M059J (cell line): ENCODE data around the gene C6orf89. TPM values are rescaled to one million over a fixed set of nuclear protein-coding genes. Genes with fewer than 3 reads are reported as not detected.
"Not testable (repeated sequence)": the region's sequence is repeated elsewhere in the genome, so short reads cannot be mapped to it uniquely, and the experiment has no call there.

Experiments
- DNase-seq: peaks from one replicate; pipeline ENCODE4 v3.0.0-alpha.2; 2012; ENCODE audit warnings: low read depth
- total RNA-seq: library from RNA; depleted of rRNA; stranded (reverse); fragments of >200 nt; shearing (Covaris generic); gene quantifications from 2 replicates; pipeline ENCODE4 v1.2.3, GENCODE V29; 2014

The C6orf89 gene
- total RNA-seq, 1 experiment from 2014 or later, result 91.1 TPM

DNA sequence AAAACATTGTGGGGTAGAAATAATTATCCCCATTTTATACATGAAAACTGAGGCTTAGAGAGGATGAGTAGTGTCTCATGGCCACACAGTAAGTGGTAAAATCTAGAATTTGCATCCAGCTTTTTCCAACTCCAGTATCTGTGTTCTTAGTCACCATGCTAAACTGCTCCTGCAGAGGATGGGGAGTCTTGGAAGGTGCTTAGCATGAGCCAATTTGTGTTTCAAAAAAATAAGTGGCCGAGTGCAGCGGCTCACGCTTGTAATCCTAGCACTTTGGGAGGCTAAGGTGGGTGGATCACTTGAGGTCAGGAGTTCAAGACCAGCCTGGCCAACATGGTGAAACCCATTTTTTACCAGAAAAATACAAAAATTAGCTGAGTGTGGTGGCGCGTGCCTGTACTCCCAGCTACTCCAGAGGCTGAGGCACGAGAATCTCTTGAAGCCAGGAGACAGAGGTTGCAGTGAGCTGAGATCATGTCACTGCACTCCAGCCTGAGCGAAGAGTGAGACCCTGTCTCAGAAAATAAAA, 2.4 kb downstream of the C6orf89 start:
- DNase-seq, result no peak

DNA sequence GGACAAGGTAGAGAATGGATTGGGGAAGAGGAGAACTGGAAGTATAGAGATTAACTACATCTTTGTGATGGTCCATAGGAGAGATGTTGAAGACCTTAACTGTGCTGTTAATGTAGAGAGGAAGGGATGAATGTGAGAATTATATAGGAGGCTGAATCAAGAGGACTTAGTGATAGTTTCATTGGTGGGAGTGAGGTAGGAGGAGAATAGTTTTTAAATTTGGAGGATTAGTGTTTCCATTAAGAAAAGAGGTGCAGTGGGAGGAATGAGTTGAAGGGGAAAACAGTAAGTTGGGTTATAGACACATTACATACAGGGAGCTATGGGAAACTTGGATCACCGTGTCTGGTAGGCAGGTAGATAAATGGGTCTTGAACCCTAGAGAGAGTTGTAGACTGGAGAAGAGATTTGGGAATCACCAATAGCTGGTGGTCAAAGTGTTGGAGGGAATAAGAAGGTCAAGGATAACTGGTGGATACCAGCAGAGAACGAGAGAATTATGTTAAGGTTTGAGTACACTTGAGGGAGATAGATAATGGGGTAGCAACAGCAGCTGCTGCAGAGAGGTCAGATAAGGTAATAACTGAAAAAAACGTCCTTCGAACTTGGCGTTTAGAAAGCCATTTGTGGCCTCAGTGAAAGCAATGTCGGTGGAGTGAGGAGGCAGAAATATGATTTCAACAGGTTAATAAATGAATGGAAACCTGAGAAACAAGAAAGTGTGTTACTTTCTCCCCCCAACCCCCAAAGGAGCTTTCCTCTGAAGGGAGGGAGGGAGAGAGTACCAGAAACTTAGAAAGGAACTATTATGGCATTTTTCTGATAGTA, 3.1 kb downstream of the C6orf89 start:
- no peak for DNase-seq

DNA sequence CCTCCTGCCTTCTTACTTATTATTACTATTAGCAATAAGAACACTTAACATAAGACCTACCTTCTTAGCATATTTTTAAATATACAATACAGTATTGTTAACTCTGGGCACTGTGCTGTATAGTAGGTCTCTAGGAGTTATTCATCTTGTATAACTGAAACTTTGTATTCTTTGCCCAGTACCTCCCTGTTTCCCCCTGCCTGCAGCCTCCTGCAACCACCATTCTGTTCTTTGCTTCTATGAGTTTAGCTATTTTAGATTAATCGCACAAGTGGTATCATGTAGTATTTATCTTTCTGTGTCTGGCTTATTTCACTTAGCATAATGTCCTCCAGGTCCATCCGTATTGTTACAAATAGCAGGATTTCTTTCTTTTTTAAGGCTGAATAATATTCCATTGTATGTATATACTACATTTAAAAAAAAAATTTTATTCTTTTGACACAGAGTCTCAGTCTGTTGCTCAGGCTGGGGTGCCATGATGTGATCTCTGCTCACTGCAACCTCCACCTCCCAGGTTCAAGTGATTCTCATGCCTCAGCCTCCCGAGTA, 4.4 kb downstream of the C6orf89 start:
- no peak for DNase-seq

DNA sequence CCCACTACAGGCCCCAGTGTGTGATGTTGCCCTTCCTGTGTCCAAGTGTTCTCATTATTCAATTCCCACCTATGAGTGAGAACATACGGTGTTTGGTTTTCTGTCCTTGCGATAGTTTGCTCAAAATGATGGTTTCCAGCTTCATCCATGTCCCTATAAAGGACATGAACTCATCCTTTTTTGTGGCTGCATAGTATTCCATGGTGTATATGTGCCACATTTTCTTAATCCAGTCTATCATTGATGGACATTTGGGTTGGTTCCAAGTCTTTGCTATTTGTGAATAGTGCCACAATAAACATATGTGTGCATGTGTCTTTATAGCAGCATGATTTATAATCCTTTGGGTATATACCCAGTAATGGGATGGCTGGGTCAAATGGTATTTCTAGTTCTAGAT, 5.4 kb downstream of the C6orf89 start:
- DNase-seq, result not testable (repeated sequence)

DNA sequence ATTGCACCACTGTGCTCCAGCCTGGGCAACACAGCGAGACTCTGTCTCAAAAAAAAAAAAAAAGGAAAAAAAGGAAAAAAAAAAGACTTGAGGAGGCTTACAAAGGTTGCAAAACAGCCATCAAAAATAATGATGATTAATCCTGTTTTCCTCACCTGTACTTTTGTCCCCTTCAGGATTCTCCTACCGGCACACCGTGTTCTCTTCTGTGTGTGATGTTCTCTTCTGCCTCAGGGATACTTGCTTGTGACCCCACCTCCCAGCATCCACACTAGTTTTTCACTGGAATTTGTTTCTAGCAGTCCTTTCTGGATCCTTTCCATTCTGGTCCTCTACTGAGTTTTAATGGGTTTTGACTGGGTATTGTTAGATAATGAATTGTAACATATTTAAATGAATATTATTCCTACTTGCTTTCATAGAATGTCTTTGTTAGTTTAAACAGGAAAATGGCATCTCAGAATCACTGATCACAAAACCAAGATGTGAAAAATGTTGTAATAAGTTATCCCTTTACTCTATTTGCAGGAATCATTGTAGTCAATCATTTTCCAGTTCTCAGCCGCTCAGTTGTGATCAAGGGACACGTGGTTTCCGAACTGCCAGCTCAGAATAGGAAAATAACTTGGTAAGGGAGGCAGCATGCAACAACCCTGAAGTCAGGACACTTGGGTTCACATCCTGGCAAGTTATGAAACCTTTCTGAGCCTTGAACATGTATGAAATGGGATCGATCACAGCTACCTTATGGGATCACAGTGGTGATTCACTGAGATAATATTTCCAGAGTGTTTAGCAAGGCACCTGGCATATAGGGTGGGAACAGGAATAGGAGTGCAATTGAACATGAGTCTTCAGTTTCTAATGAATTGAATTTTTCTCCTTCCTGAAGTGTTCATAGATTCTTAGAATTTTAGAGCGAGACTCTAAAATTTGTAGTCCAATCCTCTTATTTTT, 8.5 kb downstream of the C6orf89 start:
- DNase-seq, result no peak

DNA sequence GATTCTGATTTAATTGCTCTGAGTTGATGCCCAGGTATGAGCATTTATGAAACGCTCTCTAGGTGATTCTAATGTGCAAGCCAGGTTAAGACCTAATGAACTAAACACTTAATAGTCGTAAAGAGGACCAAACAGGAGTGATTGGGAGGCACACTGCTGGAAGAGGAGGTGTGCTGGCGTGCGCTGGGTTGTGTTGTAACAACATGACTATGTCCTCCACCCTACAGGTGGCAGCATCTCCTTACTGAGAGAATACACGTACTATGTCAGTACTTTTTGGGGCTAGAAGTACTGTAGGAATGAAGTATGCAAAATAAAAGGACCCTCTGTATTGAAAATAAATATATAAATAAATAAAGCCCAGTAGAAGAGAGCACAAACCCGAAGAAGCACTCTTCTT, 11.9 kb downstream of the C6orf89 start:
- peak; percentile 29 for DNase-seq

DNA sequence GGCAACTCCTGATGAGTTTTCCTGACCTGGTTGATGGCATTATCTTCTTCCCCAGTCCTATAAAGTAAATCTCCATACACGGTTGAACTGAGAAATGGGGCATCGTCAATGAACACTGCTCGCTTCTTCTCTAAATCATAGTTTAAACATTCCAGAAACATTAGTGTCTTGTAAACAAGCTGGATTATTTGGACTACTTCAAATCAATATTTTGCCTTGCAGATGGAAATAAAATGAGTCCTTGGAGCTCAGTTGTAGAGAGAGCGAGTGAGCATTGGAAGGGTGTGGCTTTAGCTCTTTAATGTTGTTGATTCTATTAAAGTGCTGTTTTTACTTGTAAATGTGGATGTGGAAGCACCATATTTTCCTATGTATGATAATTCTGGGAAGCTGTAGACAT, 18.4 kb downstream of the C6orf89 start:
- DNase-seq, result no peak

DNA sequence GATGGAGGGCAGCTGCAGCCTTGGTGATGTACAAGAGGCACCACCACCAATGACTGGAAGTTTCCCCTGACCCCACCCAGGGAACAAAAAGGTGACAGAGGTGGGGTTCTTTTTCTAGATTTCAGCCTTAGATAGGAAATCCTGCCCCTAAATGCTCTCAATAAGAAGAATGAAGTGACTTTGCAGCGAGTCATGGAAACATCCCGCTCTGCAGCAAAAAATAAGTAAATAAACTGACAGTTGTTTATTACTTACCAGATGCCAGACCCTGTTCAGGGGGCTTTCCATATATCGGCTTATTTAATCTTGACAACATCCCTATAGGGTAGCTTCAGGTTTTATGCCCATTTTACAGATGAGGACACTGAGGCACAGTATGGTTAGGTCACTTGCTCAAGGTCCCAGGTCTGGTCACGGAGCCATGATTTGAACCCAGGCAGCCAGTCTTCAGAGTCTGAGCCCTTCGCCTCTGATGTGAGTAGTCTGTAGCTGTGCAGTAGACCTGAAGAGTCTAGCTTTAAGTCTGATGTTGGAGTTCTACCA, 19.2 kb downstream of the C6orf89 start:
- no peak for DNase-seq

DNA sequence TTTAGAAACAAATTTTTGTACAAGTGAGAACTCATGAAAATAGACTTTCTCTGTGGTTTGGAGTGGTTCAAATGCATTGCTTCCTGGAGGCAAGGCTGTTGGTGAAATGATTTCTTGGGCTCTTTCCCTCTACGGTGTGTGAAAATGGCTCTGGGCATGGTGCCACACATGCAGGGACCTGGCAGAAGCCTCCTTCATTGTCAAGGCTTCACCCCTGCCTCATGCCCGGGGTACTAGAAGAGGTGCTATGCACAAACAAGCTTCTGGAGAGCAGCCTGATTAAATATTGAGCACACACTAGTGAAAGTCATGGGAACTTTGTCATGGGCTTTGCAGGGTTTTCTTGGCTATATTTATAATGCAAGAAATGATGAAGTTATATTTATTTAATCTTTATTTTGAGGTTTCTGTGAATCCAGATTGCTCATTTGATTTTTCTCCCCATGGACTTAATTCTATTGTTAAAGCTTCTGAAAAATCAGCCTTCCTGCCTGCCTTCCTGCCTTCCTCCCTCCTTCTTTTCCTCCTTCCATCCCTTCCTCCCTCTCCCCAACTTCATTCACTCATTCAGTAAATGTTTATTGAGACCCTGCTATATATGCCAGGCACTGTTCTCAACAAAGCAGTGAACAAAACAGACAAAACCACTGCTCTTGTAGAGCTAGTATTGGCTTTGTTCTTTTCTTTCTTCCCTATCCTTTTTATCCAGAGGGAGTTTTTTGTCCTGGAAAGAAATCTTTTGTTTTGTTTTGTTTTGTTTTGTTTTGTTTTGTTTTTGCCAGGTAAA, 21.0 kb downstream of the C6orf89 start:
- peak; percentile 35 for DNase-seq

DNA sequence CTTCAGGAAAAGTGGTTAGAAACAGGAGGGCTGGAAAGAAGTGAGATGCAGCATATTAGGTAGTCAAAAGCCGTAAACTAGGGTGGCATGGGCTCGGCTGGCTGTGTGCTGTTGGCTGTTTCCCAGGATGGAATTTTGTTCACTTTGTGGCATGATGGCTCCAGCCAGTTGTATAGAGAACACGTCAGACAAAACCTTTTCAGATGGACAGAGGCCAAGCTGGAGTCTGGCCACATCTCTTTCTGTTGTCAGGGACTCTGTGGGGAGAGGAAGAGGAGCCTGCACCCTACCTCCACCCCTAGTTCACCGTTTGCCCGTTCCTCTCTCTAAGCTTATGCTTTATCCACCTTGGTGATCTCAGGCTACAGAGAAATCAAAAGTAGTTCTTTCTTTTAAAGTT, 22.0 kb downstream of the C6orf89 start:
- peak; percentile 98 for DNase-seq

DNA sequence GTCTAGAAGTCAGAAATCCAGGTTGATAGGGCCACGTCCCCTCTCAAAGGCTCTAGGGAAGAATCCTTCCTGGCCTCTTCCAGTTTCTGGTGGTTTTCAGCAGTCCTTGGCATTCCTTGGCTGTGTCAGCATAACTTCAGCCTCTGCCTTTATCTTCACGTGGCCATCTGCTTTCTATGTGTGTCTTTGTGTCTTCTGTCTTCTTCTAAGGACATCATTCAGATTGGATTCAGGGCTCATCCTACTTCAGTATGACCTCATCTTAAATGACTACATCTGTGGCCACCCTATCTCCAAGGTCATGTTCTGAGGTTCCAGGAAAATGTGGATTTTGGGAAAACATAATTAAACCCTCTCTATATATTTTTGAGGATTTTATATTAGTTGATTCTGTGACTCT, 23.0 kb downstream of the C6orf89 start:
- peak; percentile 39 for DNase-seq

DNA sequence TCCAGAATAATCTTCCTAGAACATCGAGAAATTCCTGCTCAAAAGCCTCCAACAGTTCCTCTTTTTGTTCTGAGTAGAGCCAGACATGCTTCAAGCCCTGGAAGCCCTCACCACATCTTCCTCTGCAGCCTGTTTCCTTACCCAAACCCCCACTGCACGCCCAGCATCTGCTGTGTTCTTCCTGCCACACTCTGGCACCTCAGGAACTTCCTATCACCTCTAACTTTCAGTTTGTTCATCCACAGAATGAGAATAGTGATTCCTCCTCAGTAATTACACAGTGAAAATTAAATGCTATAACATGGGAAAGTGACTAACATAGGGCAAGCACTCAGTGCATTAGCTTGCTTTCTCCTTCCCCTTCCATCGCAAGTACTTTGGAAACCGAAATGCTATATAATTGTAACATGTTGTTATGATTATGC, 26.3 kb downstream of the C6orf89 start:
- peak; percentile 21 for DNase-seq

DNA sequence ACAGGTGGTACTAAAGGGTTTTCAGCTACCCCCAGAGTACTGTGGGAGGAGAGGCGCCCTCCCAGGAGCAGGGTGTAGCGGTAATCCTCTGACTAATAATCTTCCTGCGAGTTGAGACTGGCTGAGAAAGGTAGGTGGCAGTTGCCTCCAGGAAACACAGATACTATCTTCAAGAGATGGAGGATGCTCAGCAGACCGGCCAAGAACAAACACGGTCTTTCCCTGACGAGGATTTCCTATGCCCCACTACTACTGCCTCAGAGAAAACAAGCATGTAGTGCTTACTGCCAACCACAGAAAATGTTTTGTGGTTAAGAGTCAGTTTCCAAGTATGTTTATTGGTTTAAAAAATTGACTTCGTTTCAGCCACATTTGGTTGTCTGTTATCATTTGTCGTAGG, 26.8 kb downstream of the C6orf89 start:
- DNase-seq, result peak; percentile 99

DNA sequence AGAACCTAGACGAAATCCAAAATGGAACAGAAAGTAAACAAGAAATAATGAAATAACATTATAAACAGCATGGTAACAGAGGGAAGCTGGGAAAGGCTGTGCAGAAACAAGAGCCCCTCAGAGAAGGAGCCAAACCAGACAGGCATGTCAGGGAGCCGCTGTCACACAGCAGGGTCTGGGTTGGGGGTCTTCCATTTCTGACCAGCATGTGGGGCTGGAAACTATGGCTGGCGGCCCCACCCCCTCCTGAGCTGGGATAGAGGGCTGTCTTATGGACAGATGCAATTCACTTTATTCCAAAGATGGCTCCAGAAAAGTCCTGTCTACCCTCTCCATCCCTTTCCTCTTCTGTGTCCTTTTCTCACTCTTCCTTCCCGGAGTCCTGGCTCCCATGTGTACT, 27.3 kb downstream of the C6orf89 start:
- no peak for DNase-seq

DNA sequence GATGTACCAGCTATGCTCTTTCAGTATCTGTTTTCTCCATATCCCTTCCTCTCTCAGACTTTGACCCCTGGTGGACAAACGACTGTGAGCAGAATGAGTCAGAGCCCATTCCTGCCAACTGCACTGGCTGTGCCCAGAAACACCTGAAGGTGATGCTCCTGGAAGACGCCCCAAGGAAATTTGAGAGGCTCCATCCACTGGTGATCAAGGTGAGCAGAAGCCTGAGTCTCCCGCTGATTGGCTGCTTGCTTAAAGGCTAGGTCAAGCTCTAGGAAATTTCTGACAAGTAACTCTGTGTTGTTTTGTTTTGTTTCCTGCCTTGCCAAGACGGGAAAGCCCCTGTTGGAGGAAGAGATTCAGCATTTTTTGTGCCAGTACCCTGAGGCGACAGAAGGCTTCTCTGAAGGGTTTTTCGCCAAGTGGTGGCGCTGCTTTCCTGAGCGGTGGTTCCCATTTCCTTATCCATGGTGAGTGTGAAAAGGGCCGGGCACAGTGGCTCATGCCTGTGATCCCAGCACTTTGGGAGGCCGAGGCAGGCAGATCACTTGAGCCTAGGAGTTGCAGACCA, 28.6 kb downstream of the C6orf89 start:
- peak; percentile 91 for DNase-seq

DNA sequence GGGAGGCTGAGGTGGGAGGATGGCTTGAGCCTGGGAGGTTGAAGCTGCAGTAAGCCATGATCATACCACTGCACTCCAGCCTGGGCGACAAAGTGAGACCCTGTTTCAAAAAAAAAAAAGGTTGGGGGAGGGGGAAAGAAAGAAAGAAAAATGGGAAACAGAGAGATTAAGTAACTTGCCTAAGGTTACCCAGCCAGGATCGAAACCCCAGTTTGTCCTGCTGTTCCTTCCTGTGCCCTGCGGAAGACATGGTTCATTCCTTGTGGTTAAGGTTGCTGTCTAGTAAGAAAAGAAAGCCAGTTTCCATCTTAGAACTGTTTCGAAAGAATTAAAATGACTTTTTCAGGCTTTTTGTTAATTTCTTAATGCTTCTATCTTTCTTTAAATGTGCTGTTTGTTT, 29.8 kb downstream of the C6orf89 start:
- no peak for DNase-seq

DNA sequence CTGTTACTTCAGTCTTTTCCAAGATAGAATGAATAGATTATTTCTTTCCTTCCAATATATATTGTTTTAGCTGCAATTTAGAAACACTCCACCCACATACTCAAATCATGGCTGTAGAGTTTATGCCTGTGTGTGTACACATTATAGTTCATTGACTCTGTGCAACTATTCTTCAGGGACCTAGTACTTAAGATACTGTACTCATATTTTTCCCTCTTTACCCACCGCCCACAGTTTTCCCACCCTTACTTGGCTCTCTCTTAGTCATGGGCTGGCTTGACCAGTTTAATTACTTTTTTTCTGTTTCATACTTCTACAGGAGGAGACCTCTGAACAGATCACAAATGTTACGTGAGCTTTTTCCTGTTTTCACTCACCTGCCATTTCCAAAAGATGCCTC, 30.4 kb downstream of the C6orf89 start:
- DNase-seq, result no peak

DNA sequence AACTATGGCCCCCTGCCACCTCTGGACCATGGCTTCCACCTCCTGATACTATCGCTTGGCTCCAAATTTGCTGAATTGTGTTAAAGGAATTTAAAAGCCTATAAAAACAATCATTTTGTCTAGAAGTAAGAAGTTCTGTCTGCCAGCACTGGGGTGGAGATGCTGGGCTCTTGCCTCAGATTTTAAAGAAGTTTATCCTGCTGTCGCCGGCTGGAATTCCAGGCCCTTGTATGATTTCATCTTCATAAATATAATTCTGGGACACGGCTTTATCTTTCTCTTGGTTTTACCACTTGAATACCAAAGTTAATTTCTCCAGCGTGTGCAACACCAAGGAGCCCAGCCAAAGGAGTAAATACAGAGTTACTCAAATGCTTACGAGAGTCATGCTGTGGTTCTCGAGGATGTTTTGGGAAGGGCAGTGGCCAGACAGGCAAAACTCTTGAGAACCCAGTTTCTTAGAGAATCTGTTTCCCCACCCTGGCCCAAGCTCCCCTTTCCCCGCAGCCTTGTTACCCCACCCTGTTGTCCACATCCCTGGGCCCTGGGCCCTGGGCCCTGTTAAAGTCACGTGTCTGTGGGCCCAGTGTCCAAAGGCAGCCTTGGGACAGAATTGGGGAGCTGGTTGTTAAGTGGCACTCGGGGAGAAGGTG, 31.9 kb downstream of the C6orf89 start:
- DNase-seq, result no peak

DNA sequence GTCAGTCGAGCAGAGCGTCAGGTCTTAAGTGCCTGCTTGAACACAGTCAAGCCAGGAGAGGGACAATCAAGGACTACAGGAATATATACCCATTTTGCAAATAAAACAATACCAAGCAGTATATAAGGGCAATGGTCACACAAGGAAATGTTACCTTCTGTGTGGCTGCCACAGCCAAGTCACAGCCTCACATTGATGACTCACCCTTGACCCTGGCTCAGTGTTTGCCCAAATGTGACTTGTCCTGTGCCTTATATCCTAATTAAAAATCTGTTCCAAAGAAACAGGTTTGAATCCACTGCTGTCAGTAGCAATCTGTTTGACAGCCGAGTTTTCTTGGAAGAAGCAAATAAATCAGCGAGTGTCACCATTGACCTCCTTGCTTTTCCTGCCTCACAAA, 34.3 kb downstream of the C6orf89 start:
- DNase-seq, result peak; percentile 25

DNA sequence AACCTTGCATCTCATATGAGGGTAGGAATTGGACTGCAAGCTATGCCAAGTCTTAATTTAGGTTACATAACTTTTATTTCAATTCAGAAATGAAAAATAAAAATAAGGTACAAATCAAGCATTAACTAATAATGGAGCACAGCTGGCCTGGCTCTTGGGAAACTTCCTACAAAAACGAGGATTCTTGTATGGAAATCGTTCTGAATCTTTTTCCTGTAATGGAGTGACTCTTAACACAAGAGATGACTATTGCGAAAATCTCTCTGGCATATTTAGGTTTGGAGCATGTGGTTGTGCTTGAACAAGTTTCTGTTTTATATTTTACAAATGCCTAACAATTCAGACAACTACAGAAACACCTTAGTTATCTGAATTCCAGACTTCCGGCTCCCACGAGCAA, 34.8 kb downstream of the C6orf89 start:
- no peak for DNase-seq
